ENCODE data around the gene TCEA2. TPM values are rescaled to one million over a fixed set of nuclear protein-coding genes. Genes with fewer than 3 reads are reported as not detected.

The TCEA2 gene
- total and polyA plus RNA-seq, 7 experiments from 2014 or later, result 22.2 to 73.2 (median 36.4) TPM

- Mint-ChIP-seq H3K4me3 (peak overlapping the region in 1 of 10 donors; percentile 94), H3K36me3 (peaks cover 0 to 12% (median 0%) of the 10 kb centered on the region in 5 donors), H3K27ac (peak overlapping the region in 1 of 9 donors; percentile 52), H3K4me1 (peaks cover 0 to 27% (median 12%) of the 10 kb centered on the region in 7 donors), H3K9me3 (no peaks in the 10 kb centered on the region), H3K27me3 (no peaks in the 10 kb centered on the region)
- intact Hi-C loops (cut with micrococcal nuclease), result loop anchor here in 1 of 2 donors (5.0 kb wide), 1 partner anchor 538 kb away; the partner anchor contains the start of gene PTK6
- Histone ChIP-seq H3K27ac (ENCODE audit: low read depth, low read length) (no peak overlapping the region), H3K4me1 (ENCODE audit: control insufficient read depth in 2 of 2, insufficient read depth in 2 of 2, low read length in 2 of 2) (peaks cover 12 to 13% of the 10 kb centered on the region in 2 donors), H3K27me3 (ENCODE audit: control insufficient read depth in 2 of 2, insufficient read depth in 2 of 2, low read length in 2 of 2) (no peaks in the 10 kb centered on the region), H3K4me3 (ENCODE audit: low read length) (no peak overlapping the region), H3K36me3 (ENCODE audit: control insufficient read depth in 2 of 3, insufficient read depth in 3 of 3, low read length in 3 of 3) (peaks cover 0 to 50% (median 0%) of the 10 kb centered on the region in 3 experiments), H3K9me3 (ENCODE audit: control insufficient read depth in 2 of 3, low read length in 3 of 3) (no peaks in the 10 kb centered on the region)
- CTCF ChIA-PET, result no interaction called here
- POLR2A ChIA-PET, result interaction anchor here (0.8 to 6.6 kb wide), 2 partner anchors 11 to 46 kb away, joined by 3 to 83 read pairs; partner anchors contain the start of gene TCEA2
- ATAC-seq (no peak), DNase-seq (no peak)
Observed at GRCh38 chr20:64074963-64075362, 12.0 kb downstream of the TCEA2 start.

GRCh38 chr20:64075556-64075955, 12.6 kb downstream of the TCEA2 start:
- H3K9me3 Mint-ChIP-seq, result no peaks in the 10 kb centered on the region
- Histone ChIP-seq H3K4me3 (ENCODE audit: low read length) (no peak overlapping the region), H3K27ac (ENCODE audit: low read depth, low read length) (peak overlapping the region; percentile 12), H3K4me1 (ENCODE audit: control insufficient read depth in 2 of 2, insufficient read depth in 2 of 2, low read length in 2 of 2) (peaks cover 12% of the 10 kb centered on the region in 2 donors), H3K36me3 (ENCODE audit: control insufficient read depth in 2 of 3, insufficient read depth in 3 of 3, low read length in 3 of 3) (peaks cover 0 to 50% (median 0%) of the 10 kb centered on the region in 3 experiments), H3K9me3 (ENCODE audit: control insufficient read depth in 2 of 3, low read length in 3 of 3) (no peaks in the 10 kb centered on the region), H3K27me3 (ENCODE audit: control insufficient read depth in 2 of 2, insufficient read depth in 2 of 2, low read length in 2 of 2) (no peaks in the 10 kb centered on the region)
- DNase-seq, result no peak
- no peak for ATAC-seq
- H3K4me1 Mint-ChIP-seq, result peaks cover 2 to 31% (median 17%) of the 10 kb centered on the region in 7 donors
- no peaks in the 10 kb centered on the region for H3K27me3 Mint-ChIP-seq
- CTCF ChIA-PET, result no interaction called here
- H3K36me3 Mint-ChIP-seq, result peaks cover 0 to 12% (median 0%) of the 10 kb centered on the region in 5 donors
- peak overlapping the region in 2 of 10 donors; percentile 29 to 94 for H3K4me3 Mint-ChIP-seq
- peak overlapping the region in 3 of 9 donors; percentile 20 to 52 (median 49) for H3K27ac Mint-ChIP-seq
- intact Hi-C loops (cut with micrococcal nuclease), result loop anchor here in 1 of 2 donors (5.0 kb wide), 1 partner anchor 538 kb away; the partner anchor contains the start of gene PTK6
- POLR2A ChIA-PET, result interaction anchor here (0.8 to 6.6 kb wide), 2 partner anchors 12 to 45 kb away, joined by 3 to 83 read pairs; partner anchors contain the start of gene TCEA2

- no peaks in the 10 kb centered on the region for H3K27me3 ChIP-seq (ENCODE audit: control insufficient read depth in 2 of 2, insufficient read depth in 2 of 2, low read length in 2 of 2)
- ChIA-PET POLR2A (interaction anchor here (0.6 to 6.6 kb wide), 4 partner anchors 12 to 43 kb away, joined by 3 to 83 read pairs (median 4); partner anchors contain the start of gene TCEA2), CTCF (interaction anchor here (0.9 kb wide), 1 partner anchor 37 kb away, joined by 4 read pairs; no protein-coding TSS in a partner anchor)
- peak overlapping the region; percentile 79 for H3K27ac ChIP-seq (ENCODE audit: low read depth, low read length)
- no peak for DNase-seq
- peaks cover 6 to 36% (median 20%) of the 10 kb centered on the region in 7 donors for H3K4me1 Mint-ChIP-seq
- intact Hi-C loops (cut with micrococcal nuclease), result loop anchor here in 1 of 2 donors (5.0 kb wide), 1 partner anchor 539 kb away; the partner anchor contains the start of gene PTK6
- no peaks in the 10 kb centered on the region for H3K27me3 Mint-ChIP-seq
- no peak for ATAC-seq
- peaks cover 12% of the 10 kb centered on the region in 2 donors for H3K4me1 ChIP-seq (ENCODE audit: control insufficient read depth in 2 of 2, insufficient read depth in 2 of 2, low read length in 2 of 2)
- peak overlapping the region in 7 of 10 donors; percentile 20 to 96 (median 81) for H3K4me3 Mint-ChIP-seq
- peaks cover 0 to 12% (median 0%) of the 10 kb centered on the region in 5 donors for H3K36me3 Mint-ChIP-seq
- H3K4me3 ChIP-seq (ENCODE audit: low read length), result peak overlapping the region; percentile 89
- no peaks in the 10 kb centered on the region for H3K9me3 ChIP-seq (ENCODE audit: control insufficient read depth in 2 of 3, low read length in 3 of 3)
- peaks cover 0 to 50% (median 0%) of the 10 kb centered on the region in 3 experiments for H3K36me3 ChIP-seq (ENCODE audit: control insufficient read depth in 2 of 3, insufficient read depth in 3 of 3, low read length in 3 of 3)
- peak overlapping the region in 6 of 9 donors; percentile 38 to 86 (median 67) for H3K27ac Mint-ChIP-seq
- H3K9me3 Mint-ChIP-seq, result no peaks in the 10 kb centered on the region
Observed at GRCh38 chr20:64076061-64076997, 13.3 kb downstream of the TCEA2 start.

GRCh38 chr20:64077094-64077493, 14.1 kb downstream of the TCEA2 start:
- H3K27ac ChIP-seq (ENCODE audit: low read depth, low read length), result peak overlapping the region; percentile 79
- peaks cover 12 to 18% of the 10 kb centered on the region in 2 donors for H3K4me1 ChIP-seq (ENCODE audit: control insufficient read depth in 2 of 2, insufficient read depth in 2 of 2, low read length in 2 of 2)
- peak overlapping the region; percentile 89 for H3K4me3 ChIP-seq (ENCODE audit: low read length)
- peak overlapping the region in 8 of 9 donors; percentile 45 to 91 (median 81) for H3K27ac Mint-ChIP-seq
- H3K9me3 ChIP-seq (ENCODE audit: control insufficient read depth in 2 of 3, low read length in 3 of 3), result no peaks in the 10 kb centered on the region
- CTCF ChIA-PET, result interaction anchor here (0.8 to 2.5 kb wide), 3 partner anchors 20 to 38 kb away, joined by 3 to 18 read pairs (median 4); no protein-coding TSS in a partner anchor
- peaks cover 0 to 5% (median 0%) of the 10 kb centered on the region in 5 donors for H3K27me3 Mint-ChIP-seq
- peak overlapping the region; percentile 81 to 98 (median 92) for H3K4me3 Mint-ChIP-seq
- no peaks in the 10 kb centered on the region for H3K27me3 ChIP-seq (ENCODE audit: control insufficient read depth in 2 of 2, insufficient read depth in 2 of 2, low read length in 2 of 2)
- H3K4me1 Mint-ChIP-seq, result peaks cover 12 to 41% (median 26%) of the 10 kb centered on the region in 7 donors
- peaks cover 0 to 3% (median 0%) of the 10 kb centered on the region in 11 donors for H3K9me3 Mint-ChIP-seq
- peaks cover 0 to 47% (median 0%) of the 10 kb centered on the region in 3 experiments for H3K36me3 ChIP-seq (ENCODE audit: control insufficient read depth in 2 of 3, insufficient read depth in 3 of 3, low read length in 3 of 3)
- DNase-seq, result no peak
- ATAC-seq, result peak; percentile 13
- intact Hi-C loops (cut with micrococcal nuclease), result loop anchor here (1.0 to 5.0 kb wide), 5 partner anchors 11 to 540 kb away; partner anchors contain the start of genes PRPF6 (in 1 of the 2), PTK6 (in 1 of the 2), TCEA2 (in 1 of the 2) and UCKL1 (in 1 of the 2)
- peaks cover 0 to 12% (median 0%) of the 10 kb centered on the region in 5 donors for H3K36me3 Mint-ChIP-seq
- POLR2A ChIA-PET, result interaction anchor here (1.2 to 6.6 kb wide), 4 partner anchors 13 to 43 kb away, joined by 3 to 83 read pairs (median 4); partner anchors contain the start of gene TCEA2

GRCh38 chr20:64077541-64077875, 14.5 kb downstream of the TCEA2 start:
- peaks cover 0 to 11% (median 0%) of the 10 kb centered on the region in 5 donors for H3K36me3 Mint-ChIP-seq
- H3K4me1 ChIP-seq (ENCODE audit: control insufficient read depth in 2 of 2, insufficient read depth in 2 of 2, low read length in 2 of 2), result peaks cover 12 to 22% of the 10 kb centered on the region in 2 donors
- peak overlapping the region; percentile 79 for H3K27ac ChIP-seq (ENCODE audit: low read depth, low read length)
- POLR2A ChIA-PET, result interaction anchor here (0.6 to 6.6 kb wide), 13 partner anchors 9 to 557 kb away, joined by 3 to 83 read pairs (median 4); partner anchors contain the start of genes PPDPF, SAMD10, TCEA2 and TPD52L2
- peaks cover 0 to 8% (median 0%) of the 10 kb centered on the region in 5 donors for H3K27me3 Mint-ChIP-seq
- intact Hi-C loops (cut with micrococcal nuclease), result loop anchor here (1.0 to 5.0 kb wide), 5 partner anchors 11 to 540 kb away; partner anchors contain the start of genes PRPF6 (in 1 of the 2), PTK6 (in 1 of the 2), TCEA2 (in 1 of the 2) and UCKL1 (in 1 of the 2)
- DNase-seq (no peak), ATAC-seq (peak; percentile 0)
- H3K9me3 Mint-ChIP-seq, result peaks cover 0 to 3% (median 0%) of the 10 kb centered on the region in 11 donors
- H3K4me3 ChIP-seq (ENCODE audit: low read length), result peak overlapping the region; percentile 89
- CTCF ChIA-PET, result interaction anchor here (0.6 to 2.5 kb wide), 5 partner anchors 20 to 496 kb away, joined by 3 to 18 read pairs (median 3); no protein-coding TSS in a partner anchor
- H3K27ac Mint-ChIP-seq, result peak overlapping the region; percentile 46 to 91 (median 85)
- H3K36me3 ChIP-seq (ENCODE audit: control insufficient read depth in 2 of 3, insufficient read depth in 3 of 3, low read length in 3 of 3), result peaks cover 0 to 43% (median 0%) of the 10 kb centered on the region in 3 experiments
- H3K4me1 Mint-ChIP-seq, result peaks cover 16 to 41% (median 28%) of the 10 kb centered on the region in 7 donors
- H3K9me3 ChIP-seq (ENCODE audit: control insufficient read depth in 2 of 3, low read length in 3 of 3), result no peaks in the 10 kb centered on the region
- H3K27me3 ChIP-seq (ENCODE audit: control insufficient read depth in 2 of 2, insufficient read depth in 2 of 2, low read length in 2 of 2), result no peaks in the 10 kb centered on the region
- peak overlapping the region; percentile 81 to 98 (median 92) for H3K4me3 Mint-ChIP-seq
